H4 (cell line): ENCODE results near the gene SLC16A6. TPM values are rescaled to one million over a fixed set of nuclear protein-coding genes. Genes with fewer than 3 reads are reported as not detected.
"Not testable (repeated sequence)": the region's sequence is repeated elsewhere in the genome, so short reads cannot be mapped to it uniquely, and the experiment has no call there.

ENCODE experiments used
- DNase-seq: peaks from one replicate; pipeline ENCODE4 v3.0.0-alpha.2; 2015; ENCODE audit warnings: low spot score
- total RNA-seq: library from RNA; depleted of rRNA; stranded (reverse); fragments of >200 nt; shearing (Covaris generic); gene quantifications from 2 replicates; pipeline ENCODE4 v1.2.3, GENCODE V29; 2014; rRNA removed

Gene SLC16A6, protein sequence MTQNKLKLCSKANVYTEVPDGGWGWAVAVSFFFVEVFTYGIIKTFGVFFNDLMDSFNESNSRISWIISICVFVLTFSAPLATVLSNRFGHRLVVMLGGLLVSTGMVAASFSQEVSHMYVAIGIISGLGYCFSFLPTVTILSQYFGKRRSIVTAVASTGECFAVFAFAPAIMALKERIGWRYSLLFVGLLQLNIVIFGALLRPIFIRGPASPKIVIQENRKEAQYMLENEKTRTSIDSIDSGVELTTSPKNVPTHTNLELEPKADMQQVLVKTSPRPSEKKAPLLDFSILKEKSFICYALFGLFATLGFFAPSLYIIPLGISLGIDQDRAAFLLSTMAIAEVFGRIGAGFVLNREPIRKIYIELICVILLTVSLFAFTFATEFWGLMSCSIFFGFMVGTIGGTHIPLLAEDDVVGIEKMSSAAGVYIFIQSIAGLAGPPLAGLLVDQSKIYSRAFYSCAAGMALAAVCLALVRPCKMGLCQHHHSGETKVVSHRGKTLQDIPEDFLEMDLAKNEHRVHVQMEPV
- total RNA-seq = 1.2 and 2.7 TPM in 2 replicates

DNA sequence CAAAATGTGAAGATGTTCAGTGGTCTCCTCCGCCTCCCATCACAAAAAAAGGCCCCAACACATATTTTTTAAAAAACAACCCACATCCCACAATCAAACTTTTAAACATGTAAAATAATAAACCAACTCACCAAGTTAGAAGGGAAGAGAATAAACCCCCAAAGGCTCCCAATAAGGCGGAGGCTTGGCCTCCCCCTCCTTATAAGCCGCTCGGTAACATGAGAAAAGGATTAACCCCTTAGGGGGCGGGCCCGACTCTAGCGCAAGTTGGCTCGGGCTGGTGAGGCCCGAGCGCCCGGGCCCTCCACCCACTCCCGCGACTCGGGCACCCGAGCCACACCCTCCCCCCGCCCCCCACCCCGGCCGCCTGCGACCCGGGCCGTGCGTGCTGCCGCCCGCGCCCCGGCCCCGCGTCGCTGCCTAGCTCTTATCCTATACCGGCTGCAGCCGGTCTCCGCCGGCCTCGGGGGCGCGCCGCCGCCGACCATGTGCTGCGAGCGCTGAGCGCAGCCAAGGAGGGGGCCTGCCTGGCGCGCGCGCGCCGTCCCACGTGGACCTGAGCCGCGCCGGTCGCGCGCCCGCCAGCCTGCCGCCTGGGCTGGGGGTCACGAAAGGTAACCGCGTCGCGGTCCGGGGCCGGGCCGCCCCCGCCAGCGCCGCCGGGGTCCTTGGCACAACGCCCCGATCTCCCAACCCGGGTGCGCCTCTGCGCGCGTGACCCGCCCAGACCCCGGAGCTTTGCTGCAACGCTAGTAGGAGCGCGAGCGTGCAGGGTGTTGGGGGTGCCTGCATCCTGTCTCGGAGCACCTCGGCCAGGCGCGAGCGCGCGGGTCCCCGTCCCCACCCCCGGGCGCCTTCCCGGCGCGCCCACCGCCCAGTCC, at the start of gene SLC16A6, which contains the start of gene ARSG:
TSS of gene SLC16A6 (minus strand) at position 173 of the 881 bp plus-strand sequence. CDS start 12,807 bp downstream, outside the sequence.
TSS of gene ARSG (plus strand) at position 541 of the 881 bp plus-strand sequence. CDS start 15,999 bp downstream, outside the sequence.
- DNase-seq = peak; percentile 56

DNA sequence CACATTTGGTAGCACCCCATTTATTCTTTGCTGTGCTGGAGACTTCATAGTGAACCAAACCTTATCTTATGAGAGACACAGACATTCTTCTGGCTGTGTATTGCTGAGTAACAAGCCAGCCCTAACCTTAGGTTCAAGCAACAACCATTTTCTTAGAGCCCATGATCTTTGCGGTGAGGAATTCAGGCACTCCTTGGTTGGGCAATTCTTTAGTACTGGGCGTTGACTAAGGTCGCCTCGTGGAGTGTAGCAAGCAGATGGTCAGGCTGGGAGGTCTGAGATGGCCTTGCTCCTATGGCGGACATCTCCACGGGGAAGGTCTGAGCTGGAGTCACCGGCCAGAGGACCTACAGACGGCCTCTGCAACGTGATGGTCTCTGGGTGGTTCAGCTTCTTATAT, 43.5 kb upstream of the SLC16A6 start:
- no peak for DNase-seq

DNA sequence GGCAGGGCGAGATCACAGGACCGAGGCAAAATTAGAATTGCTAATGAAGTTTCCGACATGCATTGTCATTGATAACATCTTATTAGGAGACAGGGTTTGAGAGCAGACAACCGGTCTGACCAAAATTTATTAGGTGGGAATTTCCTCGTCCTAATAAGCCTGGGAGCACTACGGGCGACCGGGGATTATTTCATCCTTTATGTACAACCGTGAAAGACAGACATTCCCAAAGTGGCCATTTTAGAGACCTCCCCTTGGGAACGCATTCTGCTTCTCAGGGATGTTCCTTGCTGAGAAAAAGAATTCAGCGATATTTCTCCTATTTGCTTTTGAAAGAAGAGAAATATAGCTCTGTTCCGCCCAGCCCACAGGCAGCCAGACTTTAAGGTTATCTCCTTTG, 41.0 kb upstream of the SLC16A6 start:
- DNase-seq = not testable (repeated sequence)

DNA sequence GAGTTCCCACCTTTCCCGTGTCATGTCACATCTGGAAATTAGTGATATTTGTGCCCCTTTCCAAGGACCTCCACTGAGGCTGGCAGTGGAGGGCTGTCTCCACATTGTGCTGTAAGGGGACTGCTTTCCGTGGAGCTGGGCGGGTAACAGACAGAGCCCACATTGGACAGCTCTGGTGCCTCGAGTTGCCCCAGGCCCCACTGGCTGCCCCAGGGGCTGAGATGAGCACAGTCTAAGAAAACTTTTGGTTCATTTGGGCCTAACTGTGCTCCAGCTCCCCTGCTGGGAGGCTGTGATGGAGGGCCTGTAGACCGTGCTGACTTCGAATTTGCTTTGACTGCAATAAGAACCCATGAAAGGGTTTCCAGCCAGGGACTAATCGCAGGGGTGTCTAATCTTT, 38.4 kb upstream of the SLC16A6 start:
- DNase-seq = no peak

DNA sequence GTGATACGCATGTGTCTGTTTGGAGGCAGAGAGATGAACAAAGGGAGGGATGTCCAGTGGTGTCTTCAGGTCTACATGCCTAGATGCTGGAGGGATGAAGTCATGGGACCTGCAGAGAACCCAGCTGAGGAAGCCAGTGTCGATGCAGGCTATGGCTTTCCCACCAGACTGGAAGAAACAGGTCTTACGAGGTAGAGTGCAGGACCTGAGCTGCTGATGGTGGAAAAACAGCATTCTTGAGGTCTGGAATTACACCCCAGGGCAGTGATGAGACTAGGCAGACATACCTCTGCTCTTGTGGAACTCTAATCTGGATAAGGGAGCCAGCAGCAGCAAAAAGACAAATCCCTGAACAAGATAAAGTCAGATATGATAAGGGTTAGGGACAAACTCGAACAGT, 37.7 kb upstream of the SLC16A6 start:
- no peak for DNase-seq

DNA sequence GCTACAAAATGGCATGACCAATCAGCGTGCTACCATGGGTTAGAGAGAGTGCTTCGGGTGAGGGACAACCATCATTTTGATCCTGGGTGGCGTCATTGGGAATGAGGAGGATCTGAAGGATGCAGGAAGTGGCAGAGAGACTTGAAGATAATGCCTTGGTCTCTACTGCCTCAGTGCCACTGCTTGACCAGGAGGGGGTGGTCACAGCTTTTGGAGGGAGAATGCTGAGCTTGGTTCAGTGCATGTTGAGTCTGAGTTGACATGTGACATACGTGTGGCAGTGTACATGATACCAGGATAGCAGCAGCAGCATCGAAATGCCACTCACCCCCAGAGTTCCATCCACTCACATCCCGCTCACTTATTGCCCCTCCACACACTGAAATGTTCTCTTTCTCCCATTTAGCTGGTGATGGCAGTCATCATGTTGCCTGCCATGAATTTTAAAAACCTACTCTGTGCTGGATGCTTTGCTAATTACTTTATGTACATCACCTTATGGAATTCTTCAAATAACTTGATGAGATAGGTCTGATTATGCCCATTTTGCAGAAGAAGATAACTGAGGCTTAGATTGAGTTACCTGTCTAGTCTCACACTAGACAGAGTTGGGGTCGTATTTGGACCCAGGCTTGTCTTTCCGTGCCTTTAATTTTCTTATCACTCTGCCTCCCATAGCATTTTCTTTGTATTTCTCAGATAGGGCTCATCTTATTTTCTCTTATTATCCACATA, 37.1 kb upstream of the SLC16A6 start:
- DNase-seq = no peak

DNA sequence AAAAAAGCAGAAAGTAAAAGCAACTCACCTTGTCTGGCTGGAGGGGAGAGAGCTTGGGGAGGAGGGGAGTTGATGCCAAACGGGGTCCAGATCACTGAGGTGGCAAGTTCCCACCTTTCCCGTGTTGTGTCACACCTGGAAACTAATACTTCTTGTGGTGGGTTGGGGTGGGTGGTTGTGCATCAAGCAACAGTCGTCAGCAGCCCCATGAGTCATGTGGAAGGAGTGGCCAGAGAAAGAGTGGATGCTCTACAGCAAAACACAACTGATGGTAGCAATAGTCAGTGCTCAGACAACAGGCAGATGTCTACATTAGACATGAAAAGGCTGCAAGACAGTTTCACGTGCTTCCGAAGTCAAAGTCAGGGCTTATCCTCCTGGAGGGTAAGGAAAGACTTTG, 35.8 kb upstream of the SLC16A6 start:
- no peak for DNase-seq

DNA sequence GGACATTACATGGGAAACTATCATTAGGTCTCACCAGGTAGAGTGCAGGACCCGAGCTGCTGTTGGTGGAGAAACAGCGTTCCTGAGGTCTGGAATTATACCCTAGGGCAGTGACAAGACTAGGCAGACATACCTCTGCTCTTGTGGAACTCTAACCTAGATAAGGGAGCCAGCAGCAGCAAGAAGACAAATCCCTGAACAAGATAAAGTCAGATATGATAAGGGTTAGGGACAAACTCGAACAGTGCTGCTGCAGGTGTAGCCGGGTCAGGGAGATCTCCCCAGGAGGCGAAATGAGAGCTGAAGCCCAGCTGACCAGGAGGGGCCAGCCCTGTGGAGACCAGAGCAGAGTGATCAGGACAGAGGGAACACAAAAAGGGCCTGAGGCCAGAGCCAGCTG, 35.0 kb upstream of the SLC16A6 start:
- DNase-seq = no peak

DNA sequence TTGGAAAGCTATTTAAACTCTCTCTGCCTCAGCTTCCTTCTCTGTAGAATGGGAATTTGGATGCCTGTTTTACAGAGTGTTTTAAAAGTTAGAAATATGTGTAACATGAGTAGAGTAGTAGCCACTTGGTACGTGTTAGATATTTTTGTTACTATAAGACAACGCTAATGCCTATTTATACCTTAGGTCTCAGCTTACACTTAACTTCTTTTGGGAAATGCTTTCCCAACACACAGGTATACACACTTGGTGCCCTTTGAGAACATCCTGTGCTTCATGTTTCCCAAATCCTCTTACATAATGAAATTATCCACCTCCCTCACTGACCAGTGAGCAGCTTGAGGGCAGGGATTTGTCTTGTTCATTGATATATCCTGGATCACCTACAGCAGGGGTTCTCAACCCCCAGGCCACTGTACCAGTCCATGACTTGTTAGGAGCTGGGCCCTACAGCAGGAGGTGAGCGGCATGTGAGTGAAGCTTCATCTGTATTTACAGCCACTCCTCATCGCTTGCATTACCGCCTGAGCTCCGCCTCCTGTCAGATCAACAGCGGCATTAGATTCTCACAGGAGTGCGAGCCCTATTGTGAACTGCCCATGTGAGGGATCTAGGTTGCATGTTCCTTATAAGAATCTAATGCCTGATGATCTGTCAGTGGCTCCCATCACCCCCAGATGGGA, 33.9 kb upstream of the SLC16A6 start:
- DNase-seq = no peak

DNA sequence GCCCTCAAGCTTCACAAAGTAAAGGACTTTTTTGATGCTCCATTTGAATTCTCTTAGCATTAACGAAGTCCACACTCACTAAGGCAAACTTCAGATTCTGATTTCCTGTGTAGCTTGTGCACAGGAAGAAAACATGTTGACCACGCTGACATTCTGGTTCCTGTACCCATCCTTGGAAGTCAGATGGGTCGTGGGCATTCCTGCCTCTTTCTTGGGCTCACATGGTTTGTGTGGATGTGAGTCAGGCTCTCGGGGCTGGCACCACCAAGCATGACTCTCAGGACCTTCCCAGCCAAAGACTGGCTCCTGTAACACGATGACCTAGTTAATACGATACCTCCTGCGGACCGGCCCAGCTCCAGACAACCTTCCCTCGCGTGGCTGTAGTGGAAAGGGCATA, 33.2 kb upstream of the SLC16A6 start:
- DNase-seq = no peak

DNA sequence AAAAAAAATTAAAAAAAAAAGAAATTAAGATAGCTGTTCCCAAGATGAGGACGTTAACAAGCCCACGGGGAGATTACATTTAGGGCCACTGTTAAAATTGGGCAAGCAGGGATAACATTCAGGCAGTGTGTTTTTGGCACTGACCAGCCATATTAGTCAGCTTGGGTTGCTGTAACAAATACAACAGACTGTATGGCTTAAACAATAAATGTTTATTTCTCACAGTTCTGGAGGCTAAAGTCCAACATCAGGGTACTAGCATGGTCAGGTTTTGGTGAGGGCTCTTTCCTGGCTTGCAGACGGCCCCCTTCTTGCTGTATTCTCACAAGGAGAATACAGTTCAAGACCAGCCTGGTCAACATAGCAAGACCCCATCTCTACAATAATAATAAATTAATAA, 31.7 kb upstream of the SLC16A6 start:
- DNase-seq = no peak

DNA sequence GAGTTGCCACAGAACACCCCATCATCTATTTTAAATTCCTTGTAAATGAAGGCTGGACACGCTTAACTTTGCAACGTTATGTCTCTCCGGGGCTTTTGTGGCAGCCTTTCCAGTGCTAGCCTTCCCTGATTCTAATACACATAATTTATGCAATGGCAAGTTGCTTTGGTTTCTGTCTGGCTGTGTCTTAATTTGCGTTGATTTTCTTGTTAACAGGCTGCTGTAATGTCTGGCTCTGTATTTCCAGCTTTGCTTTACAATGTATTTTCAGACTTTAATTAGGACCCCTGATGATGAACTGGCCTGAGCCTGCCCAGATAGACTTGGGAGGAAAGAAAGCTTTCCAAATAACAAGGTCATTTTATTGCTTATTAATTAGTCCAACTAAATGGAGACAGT, 30.6 kb upstream of the SLC16A6 start:
- no peak for DNase-seq

DNA sequence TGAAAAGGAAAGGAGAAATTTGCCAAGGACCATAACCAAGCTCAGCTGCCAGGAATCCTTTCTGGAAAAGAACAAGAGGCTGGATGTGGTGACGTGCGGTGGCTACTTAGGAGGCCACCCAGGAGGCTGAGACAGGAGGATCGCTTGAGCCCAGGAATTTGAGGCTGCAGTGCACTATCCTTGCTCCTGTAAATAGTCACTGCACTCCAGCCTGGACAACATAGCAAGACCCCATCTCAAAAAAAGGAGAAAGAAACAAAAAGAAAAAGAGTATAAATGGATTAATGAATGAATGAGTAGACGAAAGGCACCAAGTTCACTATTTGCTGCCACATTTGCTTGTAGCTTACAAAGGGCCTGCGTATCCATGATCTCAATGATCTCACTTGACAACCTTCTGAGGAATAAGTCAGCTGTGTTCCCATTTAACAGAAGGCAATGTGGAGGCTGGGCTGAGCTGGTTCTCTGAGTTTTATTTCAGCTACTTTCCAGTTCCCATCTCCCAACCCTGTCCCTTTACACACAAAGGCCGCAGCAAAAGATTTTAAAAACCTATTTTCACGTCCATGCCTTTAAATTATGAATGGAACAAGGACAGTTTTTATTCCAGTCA, 30.1 kb upstream of the SLC16A6 start:
- DNase-seq = no peak

DNA sequence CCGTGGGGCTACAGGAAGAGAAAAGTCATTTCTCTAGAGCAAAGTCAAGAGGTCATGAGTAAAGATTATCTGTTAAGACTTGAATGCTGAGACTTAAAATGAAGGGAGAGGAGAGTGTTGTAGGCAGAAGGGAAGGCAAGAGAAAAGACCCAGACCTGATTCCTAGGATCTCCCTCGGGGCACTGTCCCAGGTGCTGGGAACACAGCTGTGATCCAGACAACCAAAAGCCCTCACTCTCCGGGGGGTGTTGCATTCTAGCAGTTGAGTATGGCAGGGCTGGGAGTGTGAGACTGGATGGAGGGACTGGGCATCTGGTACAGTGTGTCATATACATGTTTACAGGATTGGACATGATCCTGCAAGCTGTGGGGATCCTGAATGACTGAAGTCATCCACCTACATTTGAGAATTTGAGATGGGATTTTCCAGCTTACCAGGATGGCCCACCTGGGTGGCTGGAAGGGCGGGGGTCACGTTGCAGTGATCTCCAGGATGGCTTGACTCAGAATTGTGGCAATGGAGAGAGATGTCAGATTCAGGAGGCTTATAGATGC, 29.5 kb upstream of the SLC16A6 start:
- DNase-seq = no peak

DNA sequence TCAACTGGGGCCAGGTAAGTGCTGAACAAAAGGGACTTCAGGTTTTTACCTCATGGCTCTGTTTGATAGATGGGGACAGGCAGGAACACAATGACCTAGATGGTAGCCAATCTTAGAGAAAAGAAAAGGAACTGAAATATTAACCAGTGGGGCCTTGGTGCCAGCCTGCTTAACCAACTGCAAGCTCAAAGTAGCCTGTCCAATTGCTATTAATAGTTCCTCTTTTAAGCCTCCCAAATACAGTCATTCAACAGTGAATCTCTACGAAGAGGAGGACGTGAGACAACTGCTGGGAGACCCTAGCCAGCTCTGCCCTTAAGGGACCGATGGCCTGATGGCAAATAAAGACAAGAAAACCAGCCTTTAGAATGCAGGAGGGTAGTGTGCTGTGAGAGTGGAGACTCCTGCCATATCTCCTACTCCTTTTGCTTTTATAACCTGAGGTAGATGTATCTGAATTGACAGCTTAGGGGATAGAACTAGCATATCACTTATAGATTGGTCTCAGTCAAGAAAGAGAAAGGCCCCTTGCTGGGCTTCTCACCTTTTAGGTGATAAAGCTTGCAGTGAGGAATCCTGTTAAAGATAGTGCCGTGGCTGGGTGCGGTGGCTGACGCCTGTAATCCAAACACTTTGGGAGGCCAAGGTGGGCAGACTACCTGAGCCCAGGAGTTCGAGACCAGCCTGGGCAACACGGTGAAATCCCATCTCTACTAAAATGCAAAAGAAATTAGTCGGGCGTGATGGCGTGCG, 28.7 kb upstream of the SLC16A6 start:
- DNase-seq = no peak

DNA sequence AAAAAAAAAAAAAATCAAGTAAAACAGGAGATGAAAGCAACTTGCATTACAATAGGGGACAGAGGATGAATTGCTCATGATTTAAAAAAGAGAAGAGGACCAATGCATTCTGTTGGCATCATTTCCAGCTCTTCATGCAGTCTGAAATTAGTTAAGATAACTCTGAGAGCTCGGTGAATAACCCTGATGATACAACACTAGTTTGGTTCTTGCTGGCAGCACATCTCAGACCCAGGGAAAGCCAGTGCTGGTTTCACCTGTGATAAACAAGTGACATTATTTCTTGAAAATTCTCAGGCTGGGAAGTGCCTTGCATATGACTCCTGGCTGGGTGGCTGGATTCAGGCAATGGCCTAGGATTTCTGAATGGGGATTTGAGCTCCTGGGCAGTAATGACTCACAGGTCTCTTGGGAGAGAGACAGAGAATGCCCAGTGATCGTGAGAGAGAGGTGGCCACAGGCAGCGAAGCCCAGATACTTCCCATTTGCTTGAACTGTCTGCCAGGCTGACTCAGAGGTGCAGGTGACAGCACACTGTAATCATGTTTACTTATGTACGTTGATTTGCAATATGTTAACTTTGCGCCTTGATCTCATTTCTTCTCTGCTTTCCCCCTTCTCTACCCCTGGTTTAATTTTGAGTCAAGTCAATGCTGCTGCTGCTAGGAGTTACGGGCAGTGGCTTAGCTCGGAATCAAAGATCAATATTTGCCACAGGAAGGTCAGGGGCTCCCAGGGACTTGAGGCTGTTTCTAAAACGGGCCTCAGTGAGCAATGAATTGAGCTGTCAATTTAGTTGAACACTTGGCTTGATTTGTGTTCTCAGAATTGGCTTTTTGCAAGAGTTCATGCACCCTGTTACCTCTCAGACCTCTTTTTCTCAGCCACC, 27.4 kb upstream of the SLC16A6 start:
- peak; percentile 88 for DNase-seq

DNA sequence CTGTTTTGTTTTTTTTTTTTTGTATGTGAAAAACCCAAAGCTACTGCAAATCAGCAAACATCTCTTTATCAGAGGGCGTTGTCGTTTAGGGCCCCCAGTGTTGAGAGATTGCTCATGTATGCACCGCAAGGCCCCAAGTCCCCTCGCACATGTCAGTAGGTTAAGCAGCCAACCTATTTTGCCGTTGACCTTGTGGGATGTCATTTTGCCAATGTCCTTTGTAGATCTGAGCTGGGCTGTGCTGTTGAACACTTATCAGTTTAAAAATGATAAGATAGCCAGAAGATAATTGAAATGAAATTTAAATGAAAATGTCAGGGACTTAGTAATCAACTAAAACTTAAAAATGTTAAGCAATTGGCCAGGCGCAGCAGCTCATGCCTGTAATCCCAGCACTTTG, 26.5 kb upstream of the SLC16A6 start:
- DNase-seq = no peak

DNA sequence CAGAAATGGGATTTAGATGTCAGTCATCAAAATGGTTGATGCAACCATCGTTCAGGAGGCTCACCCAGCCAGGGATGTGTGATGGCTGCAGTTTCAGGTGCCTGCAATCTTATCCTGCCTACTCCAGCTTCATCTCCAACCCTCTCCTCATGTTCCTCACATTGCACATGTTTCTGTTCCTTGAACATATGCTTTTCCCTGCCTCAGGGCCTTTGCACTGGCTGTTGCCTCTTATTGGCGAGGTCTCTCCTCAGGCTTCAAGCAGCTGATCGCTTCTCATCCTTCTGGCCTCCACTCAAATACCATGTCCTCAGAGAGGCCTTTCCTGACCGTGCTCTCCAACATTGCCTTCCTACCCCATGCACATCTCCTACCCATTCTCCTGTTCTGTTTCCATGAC, 25.0 kb upstream of the SLC16A6 start:
- DNase-seq = no peak
